ENCODE measurements around the gene OR5AN1.
"Not testable (repeated sequence)": the region's sequence is repeated elsewhere in the genome, so short reads cannot be mapped to it uniquely, and the experiment has no call there.

The OR5AN1 gene, protein sequence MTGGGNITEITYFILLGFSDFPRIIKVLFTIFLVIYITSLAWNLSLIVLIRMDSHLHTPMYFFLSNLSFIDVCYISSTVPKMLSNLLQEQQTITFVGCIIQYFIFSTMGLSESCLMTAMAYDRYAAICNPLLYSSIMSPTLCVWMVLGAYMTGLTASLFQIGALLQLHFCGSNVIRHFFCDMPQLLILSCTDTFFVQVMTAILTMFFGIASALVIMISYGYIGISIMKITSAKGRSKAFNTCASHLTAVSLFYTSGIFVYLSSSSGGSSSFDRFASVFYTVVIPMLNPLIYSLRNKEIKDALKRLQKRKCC

DNA sequence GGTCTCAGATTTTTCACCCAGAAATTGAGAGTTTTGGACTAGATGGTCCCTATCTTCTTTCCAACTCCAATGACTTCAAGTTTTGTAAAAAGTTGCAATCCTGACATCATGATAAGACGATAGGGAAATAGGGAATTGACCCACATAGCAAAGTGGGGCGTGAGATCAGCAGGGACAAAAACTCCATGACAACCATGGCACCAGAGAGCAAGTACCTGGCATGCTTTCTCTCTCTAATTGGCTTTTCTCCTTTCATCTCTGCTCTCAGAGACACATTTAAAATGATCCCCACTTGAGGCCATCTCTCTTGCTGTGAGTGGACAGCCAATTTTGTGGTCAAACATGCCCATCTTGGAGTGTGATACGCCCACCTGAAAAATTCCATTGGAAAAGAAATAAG is at the start of gene OR5AN1:
OR5AN1 (plus strand) TSS at position 301 of the 400 bp plus-strand sequence. CDS start 5,564 bp downstream, outside the sequence.
- no peak for DNase-seq (ENCODE audit: low read depth)

DNA sequence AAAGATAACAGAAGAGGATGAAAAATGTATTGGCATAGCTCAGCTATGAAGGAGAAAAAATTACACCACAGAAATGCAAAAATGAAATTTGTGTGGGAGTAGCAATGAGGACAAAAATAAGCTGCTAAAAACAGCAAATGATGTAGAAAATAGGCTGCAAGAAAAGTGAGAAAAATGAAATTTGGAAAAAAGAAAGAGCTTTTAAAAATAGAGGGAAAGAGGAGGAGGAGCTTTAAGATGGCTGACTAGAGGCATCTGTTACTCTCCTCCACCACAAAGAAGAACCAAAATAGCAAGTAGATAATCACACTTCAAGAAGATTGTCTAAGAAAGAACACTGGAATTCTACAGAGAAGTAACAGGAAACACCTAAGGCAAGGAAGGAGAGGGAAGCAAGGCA is 23.7 kb upstream of the OR5AN1 start:
- no peak for DNase-seq (ENCODE audit: low read depth)

DNA sequence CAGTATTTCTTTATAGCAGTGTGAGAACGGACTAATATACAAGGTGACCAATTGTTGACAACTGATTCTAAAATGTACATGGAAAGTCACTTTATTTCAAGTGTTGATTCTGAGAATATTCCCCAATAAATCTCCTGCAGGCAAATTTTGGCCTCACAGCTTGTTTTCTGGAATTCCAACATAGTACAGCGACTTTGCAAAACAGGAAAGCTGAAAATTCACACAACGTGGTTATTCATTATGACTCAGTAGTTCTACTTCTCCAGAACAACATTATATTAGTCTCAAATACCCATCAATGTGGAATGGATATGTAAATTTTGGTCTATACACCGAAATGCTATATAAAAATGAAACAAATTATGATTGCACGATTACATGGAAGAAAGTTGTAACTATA is 22.5 kb upstream of the OR5AN1 start:
- DNase-seq (ENCODE audit: low read depth): no peak

DNA sequence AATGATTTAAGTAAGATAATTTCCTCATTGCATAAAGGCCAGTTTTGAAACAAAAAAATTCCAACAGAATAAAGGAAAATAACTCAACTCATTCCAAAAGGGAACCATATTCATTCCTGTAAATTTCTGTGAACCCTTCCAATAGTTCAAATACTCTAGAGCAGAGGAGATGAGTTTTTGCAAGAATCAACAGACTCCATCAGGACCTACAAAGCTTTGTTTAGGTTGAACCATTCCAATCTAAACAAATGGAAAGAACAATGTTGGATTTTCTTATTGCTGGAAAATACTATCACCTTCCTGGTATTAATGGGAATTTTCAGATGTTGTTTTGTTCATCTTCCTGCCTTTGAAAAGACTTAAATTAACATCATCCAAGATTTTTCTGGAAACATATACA is 21.8 kb upstream of the OR5AN1 start:
- no peak for DNase-seq (ENCODE audit: low read depth)

DNA sequence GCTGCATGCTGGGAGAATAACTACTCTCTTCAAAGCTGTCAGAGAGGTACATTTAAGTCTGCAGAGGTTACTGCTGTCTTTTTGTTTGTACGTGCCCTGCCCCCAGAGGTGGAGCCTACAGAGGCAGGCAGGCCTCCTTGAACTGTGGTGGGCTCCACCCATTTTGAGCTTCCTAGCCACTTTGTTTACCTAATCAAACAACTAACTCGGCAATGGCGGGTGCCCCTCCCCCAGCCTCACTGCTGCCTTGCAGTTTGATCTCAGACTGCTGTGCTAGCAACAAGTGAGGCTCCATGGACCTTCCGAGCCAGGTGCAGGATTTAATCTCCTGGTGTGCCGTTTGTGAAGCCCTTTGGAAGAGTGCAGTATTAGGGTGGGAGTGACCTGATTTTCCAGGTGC is 9.0 kb upstream of the OR5AN1 start:
- DNase-seq (ENCODE audit: low read depth): not testable (repeated sequence)

DNA sequence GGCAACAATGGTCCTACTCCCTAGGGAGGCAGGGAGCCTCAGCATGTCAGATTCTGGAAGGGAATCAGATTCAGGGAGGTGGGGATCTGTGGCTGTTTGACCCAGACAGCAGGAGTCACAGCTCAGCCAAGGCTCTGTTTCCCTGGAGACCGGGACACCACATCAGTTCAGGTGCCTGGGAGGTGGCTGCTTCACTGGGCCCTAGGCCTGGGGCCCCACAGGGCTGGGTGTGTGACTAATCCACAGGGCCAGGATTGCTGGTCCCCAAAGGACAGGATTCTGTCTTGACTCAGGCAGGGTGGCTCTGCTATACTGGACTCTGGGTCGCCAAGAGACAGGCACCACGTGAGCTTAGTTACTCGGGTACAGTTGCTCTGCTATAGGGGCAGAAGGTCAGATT is 3.5 kb upstream of the OR5AN1 start:
- no peak for DNase-seq (ENCODE audit: low read depth)

DNA sequence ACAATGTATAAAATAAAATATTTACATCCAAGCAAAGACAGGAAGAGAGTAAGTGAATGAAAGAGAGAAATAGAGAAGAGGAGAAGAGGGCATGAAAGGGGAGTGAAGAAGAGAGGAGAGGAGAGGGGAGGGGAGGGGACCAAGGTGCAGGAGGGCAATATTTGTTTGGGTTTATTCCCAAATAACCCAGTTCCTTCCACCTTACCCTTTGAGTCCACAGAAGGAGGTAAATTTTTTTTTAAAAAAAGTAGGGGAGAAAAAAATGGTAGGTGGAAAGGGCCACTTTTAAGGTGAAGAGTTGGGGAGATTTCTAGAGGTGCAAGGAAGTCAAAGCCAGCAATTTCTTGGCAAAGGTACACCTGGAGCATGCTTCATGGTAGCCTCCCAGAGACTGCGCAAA is 2.1 kb upstream of the OR5AN1 start:
- no peak for DNase-seq (ENCODE audit: low read depth)

DNA sequence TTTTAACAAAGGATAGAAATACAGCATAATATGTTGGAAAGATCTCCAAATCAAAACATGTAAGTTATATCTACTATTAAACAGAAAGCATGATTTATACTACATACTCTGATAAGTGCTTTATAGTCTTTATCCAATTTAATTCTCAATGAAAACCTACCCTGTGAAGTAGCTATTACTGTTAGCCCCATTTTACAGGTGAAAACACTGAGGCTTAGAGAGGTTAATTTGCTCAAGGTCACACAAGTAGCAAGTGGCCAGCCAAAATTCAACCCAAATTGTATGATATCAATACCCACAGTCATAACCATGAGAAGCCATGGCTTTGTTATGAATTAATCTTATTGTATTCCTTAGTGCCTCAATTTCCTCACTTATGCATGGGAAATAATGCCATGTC is 675 bp upstream of the OR5AN1 start:
- no peak for DNase-seq (ENCODE audit: low read depth)

DNA sequence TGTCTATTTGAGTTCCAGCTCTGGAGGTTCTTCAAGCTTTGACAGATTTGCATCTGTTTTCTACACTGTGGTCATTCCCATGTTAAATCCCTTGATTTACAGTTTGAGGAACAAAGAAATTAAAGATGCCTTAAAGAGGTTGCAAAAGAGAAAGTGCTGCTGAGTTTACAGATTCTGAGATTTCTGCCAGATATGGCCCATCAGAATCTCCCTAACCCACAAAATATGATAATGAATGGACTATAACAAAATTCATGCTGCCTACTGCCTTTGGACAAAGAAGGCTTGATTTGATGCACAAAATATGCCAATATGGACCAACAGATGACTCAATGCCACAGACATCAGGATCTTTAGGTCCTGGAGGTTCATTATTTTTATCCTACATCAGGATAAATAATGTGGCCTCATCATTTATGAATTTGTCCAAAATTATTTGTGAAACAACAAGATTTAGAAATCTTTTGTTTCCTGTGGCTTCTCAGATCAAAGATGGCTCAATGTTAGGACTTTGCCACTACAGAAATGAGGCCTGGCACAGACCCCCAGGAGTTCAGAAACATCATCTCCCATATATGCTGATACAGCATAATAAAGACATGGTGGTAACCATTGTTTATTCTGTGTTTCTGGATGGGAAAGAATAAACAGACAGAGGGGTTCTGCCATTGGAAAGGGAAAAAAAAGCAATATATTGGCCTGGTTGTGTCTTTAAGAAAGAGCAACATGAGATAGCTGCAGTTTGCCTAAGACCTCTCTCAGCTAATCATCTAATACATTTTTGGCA is 6.7 kb downstream of the OR5AN1 start:
- no peak for DNase-seq (ENCODE audit: low read depth)

DNA sequence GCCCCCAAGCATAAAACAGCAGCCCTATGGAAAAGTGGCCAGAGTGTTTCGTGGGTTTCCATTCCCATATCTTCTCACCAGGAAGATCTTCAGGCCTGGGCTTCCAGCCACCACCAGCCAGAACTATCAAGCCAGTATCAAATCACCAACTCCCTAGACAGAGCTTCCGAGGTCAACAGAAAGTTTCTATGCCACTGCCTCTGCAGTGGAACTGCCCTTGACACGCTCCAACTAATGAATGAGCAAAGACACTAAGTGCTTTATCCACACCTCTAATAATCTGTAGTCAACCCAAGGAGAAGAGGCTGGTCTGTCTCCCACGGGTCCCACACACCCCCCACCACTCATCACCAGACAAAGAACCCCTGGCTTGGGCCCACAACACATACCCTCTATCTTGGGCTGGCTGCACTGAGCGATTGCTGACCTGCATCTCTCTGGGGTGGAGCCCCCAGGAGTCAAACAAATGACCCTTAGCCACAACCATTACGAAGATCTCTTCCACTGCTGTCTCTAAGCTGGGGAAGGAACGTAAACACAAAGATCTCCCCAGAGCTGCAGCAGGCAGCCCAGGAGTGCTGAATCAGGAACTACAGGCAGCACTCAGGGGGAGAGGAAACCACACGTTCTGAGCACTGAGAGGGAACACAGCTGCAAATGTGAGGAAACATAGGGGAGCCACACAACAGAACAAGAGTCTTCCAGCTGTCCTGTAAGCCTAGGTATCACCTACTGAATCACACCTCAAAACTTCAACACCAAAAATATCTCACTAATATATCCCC is 9.7 kb downstream of the OR5AN1 start:
- no peak for DNase-seq (ENCODE audit: low read depth)

DNA sequence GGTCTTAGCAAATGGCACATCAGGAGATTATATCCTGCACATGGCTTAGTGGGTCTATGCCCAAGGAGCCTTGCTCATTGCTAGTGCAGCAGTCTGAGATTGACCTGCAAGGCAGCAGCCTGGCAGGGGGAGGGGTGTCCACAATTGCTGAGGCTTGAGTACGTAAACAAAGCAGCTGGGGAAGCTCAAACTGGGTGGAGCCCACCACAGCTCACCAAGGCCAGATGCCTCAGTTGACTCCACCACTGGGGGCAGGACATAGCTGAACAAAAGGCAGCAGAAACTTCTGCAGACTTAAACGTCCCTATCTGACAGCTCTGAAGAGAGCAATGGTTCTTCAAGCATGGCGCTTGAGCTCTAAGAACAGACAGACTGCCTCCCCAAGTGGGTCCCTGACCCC is 13.6 kb downstream of the OR5AN1 start:
- not testable (repeated sequence) for DNase-seq (ENCODE audit: low read depth)

DNA sequence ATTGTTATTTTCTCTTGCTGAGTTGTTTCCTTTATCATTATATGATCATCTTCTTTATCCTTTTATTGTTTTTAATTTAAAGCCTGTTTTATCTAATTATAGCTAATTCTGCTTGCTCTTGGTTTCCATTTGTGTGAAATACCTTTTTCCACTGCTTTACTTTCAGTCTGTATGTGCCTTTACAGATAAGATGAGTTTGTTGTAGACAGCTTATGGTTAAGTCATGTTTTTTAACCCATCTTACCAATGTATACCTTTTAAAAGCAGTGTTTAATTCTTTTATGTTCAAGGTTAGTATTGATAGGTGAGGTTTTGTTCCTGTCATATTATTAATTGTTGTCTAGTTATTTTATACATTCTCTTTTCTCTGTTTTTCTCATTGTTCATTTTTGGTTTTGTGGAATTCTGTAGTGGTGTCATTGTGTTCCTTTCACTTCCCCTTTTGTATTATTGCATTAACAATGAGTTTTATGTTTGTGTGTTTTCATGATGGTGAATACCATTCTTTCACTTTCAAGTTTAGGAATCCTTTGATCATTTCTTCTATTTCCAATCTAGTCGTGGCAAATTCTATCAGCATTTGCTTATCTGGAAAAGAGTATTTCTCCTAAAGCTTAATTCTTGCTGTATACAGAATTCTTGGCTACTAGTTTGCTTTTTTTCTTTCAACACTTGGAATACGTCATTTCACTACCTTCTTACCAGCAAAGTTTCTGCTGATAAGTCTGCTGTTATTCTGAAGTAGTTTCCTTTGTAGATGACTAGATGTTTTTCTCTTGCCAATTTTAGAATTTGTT is 21.8 kb downstream of the OR5AN1 start:
- DNase-seq (ENCODE audit: low read depth): no peak

DNA sequence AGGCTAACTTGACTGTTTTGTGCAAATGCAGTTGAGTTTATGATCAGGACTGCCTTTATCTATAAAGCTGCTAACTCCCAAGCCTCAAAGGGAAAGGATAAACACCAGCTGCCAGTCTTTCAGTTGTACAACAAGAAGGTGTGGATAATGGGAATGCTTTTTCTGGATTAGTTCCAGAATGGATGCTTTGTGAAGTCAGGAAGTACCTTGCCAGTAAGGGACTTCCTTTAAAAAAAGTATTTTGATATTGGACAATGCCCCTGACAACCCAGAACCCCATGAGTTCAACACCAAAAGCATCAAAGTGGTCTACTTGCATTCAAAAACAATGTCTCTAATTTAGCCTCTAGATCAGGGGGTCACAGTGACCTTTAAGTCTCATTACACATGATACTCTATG is 35.5 kb downstream of the OR5AN1 start:
- no peak for DNase-seq (ENCODE audit: low read depth)

DNA sequence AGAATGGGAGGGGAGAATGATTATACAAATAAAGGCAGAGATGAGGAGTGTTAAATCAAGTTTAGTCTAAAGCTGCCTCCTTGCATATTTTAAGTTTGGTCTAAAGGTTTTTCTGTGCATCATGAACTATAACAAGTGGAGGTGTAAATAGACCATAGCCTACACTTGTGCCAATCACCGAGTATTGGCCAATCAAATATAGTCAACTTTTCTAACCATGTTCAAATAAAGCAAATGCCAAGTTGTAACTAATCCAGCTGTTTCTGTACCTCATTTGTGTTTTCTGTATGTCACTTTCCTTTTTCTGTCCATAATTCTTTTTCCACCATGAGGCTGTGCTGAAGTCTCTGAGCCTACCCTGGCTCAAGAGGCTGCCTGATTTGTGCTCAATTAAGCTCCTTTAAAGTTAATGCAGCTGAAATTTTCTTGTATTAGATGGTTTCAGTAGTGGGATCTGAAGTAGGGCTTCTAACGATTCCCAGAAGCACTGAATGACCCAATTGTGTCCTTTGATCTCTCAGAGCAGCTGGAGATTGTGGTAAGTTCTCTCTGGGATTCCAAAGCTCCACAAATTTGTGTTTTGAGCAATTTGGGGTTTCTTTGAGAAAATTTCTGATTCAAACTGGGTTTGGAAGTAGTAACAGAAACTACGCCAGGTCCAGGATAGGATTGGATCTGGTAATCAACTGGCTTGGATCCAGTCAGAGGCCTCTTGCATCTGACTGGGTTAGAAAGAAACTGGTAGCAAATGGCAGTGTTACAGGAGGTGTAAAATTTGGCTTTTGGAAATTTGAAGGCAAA is 42.0 kb downstream of the OR5AN1 start:
- no peak for DNase-seq (ENCODE audit: low read depth)

DNA sequence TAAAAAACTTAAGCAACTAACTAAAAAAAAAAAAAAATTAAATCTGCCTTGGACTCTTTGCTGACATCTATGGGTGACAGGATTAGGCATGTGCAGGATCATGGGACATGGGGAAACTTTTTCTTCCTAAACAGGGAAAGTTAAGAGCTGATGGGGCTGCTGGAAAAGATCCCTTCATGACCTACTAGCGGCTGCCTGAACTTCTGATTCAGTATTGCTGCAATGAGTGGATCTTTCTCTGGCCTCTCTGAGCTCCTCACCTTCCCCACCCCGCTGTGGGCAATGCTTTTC is 42.5 kb downstream of the OR5AN1 start:
- DNase-seq (ENCODE audit: low read depth): no peak

DNA sequence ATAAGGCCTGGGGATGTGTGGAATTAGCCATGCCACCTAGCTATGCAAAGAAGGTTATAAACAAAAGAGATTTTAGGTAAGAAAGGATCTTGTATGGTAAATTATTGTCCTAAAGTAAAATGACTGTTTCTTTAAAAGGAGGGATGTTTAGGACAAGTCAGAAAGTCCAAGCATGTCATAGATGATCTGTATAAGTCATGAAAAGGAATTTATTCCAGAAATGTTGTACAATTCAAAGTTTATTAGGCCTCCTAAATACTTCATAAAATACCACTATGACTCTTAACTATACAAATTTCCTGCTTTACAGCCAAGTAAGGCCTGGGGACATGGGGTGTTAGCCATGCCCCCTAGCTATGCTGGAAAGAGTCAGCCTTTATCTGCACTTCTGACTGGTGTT is 44.9 kb downstream of the OR5AN1 start:
- no peak for DNase-seq (ENCODE audit: low read depth)

DNA sequence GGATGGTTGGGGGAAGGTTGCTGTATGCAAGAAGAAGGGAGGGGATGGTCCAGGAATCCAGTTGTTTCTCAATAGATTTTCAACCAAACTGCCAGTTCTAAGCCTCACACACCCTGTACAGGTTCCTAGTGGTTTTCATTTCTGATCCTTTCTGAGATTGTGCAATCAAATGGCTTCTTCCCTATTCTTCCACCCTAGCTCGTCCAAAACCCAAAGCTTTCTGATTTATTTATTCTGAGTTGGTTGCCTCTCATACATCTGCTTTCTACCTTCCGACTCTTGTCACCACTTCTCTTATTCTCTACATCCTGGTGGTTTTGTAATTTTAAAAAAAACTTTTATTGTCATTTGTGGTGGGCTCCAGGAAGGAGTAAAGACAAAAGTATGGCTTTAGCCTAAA is 55.0 kb downstream of the OR5AN1 start:
- no peak for DNase-seq (ENCODE audit: low read depth)

DNA sequence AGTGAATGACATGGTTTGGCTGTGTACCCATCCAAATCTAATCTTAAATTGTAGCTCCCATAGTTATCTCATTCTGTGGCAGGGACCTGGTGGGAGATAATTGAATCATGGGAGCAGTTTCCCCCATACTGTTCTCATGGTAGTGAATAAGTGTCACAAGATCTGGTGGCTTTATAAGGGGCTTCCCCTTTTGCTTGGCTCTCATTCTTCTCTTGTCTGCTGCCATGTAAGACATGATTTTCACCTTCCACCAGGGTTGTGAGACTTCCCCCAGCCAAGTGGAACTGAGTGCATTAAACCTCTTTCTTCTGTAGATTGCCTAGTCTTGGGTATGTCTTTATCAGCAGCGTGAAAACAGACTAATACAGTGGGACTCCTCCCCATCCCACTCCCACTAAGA is 56.4 kb downstream of the OR5AN1 start:
- DNase-seq (ENCODE audit: low read depth): no peak

DNA sequence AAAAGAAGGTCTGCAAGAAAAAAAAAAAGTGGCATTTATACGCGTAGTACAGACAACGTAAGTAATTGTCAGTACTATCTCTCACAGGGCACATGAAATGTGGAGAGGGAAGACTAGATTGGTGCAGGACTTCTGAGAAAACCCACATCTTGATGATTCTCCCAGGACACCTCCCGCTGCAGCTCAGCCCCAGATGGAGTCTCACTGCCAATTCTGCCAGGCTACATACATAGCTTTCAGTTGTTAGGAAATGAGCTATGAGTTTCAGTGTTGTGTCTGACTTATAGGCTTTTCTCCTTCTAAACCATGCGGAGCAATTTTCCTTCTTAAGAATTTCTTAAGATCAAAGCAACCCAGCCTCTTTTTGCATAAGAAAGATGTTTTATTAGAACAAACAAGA is 57.9 kb downstream of the OR5AN1 start:
- no peak for DNase-seq (ENCODE audit: low read depth)

DNA sequence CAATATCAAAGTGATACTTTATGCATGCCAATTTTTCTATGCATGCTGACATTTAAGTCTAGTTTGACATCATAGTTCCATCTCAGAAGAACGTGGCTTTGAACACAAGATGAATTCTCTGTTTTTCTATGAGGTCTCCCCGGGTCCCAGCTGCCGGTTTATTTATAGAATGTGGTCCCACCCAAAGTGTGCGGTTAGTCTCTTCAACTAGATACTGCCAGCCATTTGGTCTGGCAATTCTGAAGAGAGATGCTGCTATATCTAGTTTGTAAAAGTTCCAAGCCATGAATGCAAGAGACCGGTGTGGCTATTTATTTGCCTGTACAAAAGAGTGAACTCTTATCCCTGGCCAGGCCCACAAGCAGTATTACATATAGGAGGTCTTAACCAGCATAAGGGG is 58.3 kb downstream of the OR5AN1 start:
- DNase-seq (ENCODE audit: low read depth): no peak

DNA sequence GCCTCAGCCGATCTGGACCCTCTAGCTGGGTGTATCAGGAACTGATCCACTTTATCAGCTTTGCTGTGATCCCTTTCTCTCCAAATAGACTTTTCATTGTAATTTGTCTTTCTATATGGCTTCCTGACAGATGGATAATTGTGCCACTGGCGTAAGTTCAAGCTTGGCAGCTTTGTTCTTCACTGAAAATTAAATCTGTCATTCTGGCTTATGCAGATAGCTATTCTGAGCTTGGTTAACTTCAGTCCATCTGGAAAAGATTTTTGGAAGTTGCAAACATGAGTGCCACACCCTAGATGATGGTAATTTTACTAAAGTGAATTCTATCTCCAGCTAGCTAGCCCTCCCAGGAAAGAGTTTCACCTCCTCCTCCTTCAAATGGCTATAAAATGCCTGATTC is 59.5 kb downstream of the OR5AN1 start:
- no peak for DNase-seq (ENCODE audit: low read depth)

Data from stimulated activated CD4-positive, alpha-beta T cell treated with anti-CD3 and anti-CD28 coated beads, Interleukin-2, amount 100 ng/mL, for 4 hours (primary cell).